Lower leg skin (tissue), 4 donors: ENCODE measurements around the gene GLIS2. TPM values are rescaled to one million over a fixed set of nuclear protein-coding genes. Genes with fewer than 3 reads are reported as not detected.

Experiments used
- DNase-seq, 2 donors: peaks; one replicate each; pipeline ENCODE4 v3.0.0-alpha.2; 2019; ENCODE audit warnings: low spot score in 2 of 2
- H3K4me3 ChIP-seq: fragments of 200-600 bp; sonication (generic); 2 replicates; pipeline ENCODE4 v1.5.1; 2017; ENCODE audit warnings: mild to moderate bottlenecking, low read depth; ENCODE audit not compliant: poor library complexity, severe bottlenecking
- POLR2A ChIP-seq, 2 donors: fragments of 450-650 bp; IDR thresholded peaks; one replicate each; pipeline ENCODE4 v1.6.1; 2016 to 2017; ENCODE audit warnings: antibody characterized with exemption in 2 of 2, mild to moderate bottlenecking in 1 of 2, moderate library complexity in 1 of 2
- WGBS, 2 donors: methylation state at CpG; one replicate each; pipeline ENCODE4 v1.1.5; 2018; 5-methylcytosine and 5-hydroxymethylcytosine counted together
- intact Hi-C: fragments of 100-400 bp; cut with DNase I; formaldehyde crosslinking; loops from one replicate; pipeline ENCODE4 v1.15.0; 2023; ENCODE audit warnings: low total_unique reads
- total RNA-seq, 4 donors: library from RNA; depleted of rRNA; stranded (reverse); fragments of >200 nt; gene quantifications; one replicate each; pipeline ENCODE4 v1.1.0, GENCODE V29; 2016
- TF ChIP-seq, protein P1 (sequence below), 3 donors: fragments of 450-650 bp; IDR thresholded peaks; one replicate each; pipeline ENCODE4 v1.5.1; 2016; ENCODE audit warnings: antibody characterized with exemption in 3 of 3, mild to moderate bottlenecking in 3 of 3, moderate library complexity in 2 of 3

GLIS2 gene
- total RNA-seq, 4 donors from 2014 or later, result 1.3 to 2.6 (median 2.2) TPM

DNA sequence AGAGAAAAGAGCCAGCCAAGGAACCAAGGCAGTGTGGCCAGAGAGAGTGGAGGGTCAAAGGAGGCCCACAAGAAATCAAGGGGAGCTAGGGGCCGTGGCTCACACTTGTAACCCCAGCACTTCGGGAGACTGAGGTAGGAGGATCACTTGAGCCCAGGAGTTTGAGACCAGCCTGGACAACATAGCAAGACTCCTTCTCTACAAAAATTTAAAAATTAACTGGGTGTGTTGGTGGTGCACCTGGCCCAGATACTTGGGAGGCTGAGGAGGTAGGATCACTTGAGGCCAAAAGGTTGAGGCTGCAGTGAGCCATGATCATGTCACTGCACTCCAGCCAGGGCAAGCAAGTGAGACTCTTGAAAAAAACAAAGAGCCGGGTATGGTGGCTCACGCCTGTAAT is 24.2 kb upstream of the GLIS2 start:
- WGBS, 2 donors, result 95% methylated on average over 4 of the region's 4 CpGs
- no peak for DNase-seq
- intact Hi-C loops, result loop anchor here (5.0 kb wide), 1 partner anchor 36 kb away; no protein-coding TSS in a partner anchor
- no peak overlapping the region for H3K4me3 ChIP-seq
- TF ChIP-seq POLR2A (IDR thresholded peaks at IDR 0.05), result no peak
- TF ChIP-seq, protein P1, sequence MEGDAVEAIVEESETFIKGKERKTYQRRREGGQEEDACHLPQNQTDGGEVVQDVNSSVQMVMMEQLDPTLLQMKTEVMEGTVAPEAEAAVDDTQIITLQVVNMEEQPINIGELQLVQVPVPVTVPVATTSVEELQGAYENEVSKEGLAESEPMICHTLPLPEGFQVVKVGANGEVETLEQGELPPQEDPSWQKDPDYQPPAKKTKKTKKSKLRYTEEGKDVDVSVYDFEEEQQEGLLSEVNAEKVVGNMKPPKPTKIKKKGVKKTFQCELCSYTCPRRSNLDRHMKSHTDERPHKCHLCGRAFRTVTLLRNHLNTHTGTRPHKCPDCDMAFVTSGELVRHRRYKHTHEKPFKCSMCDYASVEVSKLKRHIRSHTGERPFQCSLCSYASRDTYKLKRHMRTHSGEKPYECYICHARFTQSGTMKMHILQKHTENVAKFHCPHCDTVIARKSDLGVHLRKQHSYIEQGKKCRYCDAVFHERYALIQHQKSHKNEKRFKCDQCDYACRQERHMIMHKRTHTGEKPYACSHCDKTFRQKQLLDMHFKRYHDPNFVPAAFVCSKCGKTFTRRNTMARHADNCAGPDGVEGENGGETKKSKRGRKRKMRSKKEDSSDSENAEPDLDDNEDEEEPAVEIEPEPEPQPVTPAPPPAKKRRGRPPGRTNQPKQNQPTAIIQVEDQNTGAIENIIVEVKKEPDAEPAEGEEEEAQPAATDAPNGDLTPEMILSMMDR (IDR thresholded peaks at IDR 0.05), result no peak

- TF ChIP-seq, protein P1 (IDR thresholded peaks at IDR 0.05), result no peak
- TF ChIP-seq POLR2A (IDR thresholded peaks at IDR 0.05), result no peak
- no peak overlapping the region for H3K4me3 ChIP-seq
- no peak for DNase-seq
- intact Hi-C loops, result loop anchor here (5.0 kb wide), 1 partner anchor 34 kb away; no protein-coding TSS in a partner anchor
- 64 to 65% methylated on average over 14 of the region's 14 CpGs for WGBS, 2 donors
Measured at GRCh38 chr16:4293181-4293716, 22.6 kb upstream of the GLIS2 start.

- TF ChIP-seq POLR2A (IDR thresholded peaks at IDR 0.05), result no peak
- TF ChIP-seq, protein P1 (IDR thresholded peaks at IDR 0.05), result no peak
- H3K4me3 ChIP-seq, result no peak overlapping the region
- intact Hi-C loops, result loop anchor here (5.0 kb wide), 1 partner anchor 33 kb away; no protein-coding TSS in a partner anchor
- 15 to 21% methylated on average over 15 to 19 of the region's 20 CpGs for WGBS, 2 donors
- DNase-seq, result no peak
Measured at GRCh38 chr16:4293822-4294457, 21.9 kb upstream of the GLIS2 start.

DNA sequence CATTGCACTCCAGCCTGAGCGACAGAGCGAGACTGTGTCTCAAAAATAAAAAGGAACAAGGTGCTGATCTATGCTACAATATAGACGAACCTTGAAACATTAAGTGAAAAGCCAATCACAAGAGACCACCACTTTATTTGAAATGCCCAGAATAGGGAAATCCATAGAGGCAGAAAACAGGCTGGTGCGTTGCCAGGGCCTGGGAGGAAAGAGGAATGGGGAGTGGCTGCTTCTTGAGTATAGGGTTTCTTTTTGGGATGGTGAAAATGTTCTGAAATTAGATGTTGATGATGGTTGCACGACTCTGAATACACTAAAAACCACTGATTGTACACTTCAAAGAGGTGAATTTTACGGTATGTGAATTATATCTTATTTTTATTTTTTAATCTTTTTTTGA is 20.3 kb upstream of the GLIS2 start:
- no peak for TF ChIP-seq POLR2A (IDR thresholded peaks at IDR 0.05)
- TF ChIP-seq, protein P1 (IDR thresholded peaks at IDR 0.05), result no peak
- 84 to 88% methylated on average over 6 of the region's 6 CpGs for WGBS, 2 donors
- DNase-seq, result no peak
- intact Hi-C loops, result no loop called here
- no peak overlapping the region for H3K4me3 ChIP-seq

GRCh38 chr16:4297480-4297879 is 18.4 kb upstream of the GLIS2 start:
- intact Hi-C loops, result no loop called here
- no peak overlapping the region for H3K4me3 ChIP-seq
- WGBS, 2 donors, result 86% methylated on average over 6 of the region's 6 CpGs
- TF ChIP-seq, protein P1 (IDR thresholded peaks at IDR 0.05), result no peak
- TF ChIP-seq POLR2A (IDR thresholded peaks at IDR 0.05), result no peak
- DNase-seq, result no peak
